GM10266 (cell line): ENCODE measurements around the gene DPY19L3.
A peak's percentile ranks its signal among the peaks of the same experiment; 100 is the strongest.

ENCODE experiments used
- DNase-seq: peaks from one replicate; pipeline ENCODE4 v3.0.0; 2012; ENCODE audit errors: extremely low spot score
- TF ChIP-seq, protein P1 (sequence below): IDR thresholded peaks from 2 replicates; pipeline ENCODE4 v1.5.1; 2012; ENCODE audit warnings: mild to moderate bottlenecking, low read depth; ENCODE audit not compliant: control insufficient read depth, insufficient read depth; ENCODE audit errors: missing control alignments

The DPY19L3 gene

DNA sequence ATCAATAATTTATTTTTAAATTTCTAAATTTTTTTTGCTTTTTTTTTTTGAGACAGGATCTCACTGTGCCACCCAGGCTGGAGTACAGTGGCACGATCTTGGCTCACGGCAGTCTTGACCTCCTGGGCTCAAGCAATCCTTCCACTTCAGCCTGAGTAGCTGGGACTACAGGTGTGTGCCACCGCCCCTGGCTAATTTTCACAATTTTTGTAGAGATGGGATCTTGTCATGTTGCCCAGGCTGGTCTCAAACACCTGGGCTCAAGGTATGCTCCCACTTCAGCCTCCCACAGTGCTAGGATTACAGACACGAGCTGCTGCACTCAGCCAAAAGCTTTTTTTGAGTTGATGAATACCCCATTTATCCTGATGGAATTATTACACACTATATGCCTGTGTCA lies 50.8 kb downstream of the DPY19L3 start:
- TF ChIP-seq, protein P1, sequence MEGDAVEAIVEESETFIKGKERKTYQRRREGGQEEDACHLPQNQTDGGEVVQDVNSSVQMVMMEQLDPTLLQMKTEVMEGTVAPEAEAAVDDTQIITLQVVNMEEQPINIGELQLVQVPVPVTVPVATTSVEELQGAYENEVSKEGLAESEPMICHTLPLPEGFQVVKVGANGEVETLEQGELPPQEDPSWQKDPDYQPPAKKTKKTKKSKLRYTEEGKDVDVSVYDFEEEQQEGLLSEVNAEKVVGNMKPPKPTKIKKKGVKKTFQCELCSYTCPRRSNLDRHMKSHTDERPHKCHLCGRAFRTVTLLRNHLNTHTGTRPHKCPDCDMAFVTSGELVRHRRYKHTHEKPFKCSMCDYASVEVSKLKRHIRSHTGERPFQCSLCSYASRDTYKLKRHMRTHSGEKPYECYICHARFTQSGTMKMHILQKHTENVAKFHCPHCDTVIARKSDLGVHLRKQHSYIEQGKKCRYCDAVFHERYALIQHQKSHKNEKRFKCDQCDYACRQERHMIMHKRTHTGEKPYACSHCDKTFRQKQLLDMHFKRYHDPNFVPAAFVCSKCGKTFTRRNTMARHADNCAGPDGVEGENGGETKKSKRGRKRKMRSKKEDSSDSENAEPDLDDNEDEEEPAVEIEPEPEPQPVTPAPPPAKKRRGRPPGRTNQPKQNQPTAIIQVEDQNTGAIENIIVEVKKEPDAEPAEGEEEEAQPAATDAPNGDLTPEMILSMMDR = no peak

GRCh38 chr19:32457571-32458158 lies 52.1 kb downstream of the DPY19L3 start:
- TF ChIP-seq, protein P1 = no peak
- DNase-seq = no peak

More for the DNA sequence above, 50.8 kb downstream of the DPY19L3 start:
- no peak for DNase-seq

- peak; percentile 36 for DNase-seq
- TF ChIP-seq, protein P1 = no peak
Measured at GRCh38 chr19:32458500-32459123, 53.0 kb downstream of the DPY19L3 start.

DNA sequence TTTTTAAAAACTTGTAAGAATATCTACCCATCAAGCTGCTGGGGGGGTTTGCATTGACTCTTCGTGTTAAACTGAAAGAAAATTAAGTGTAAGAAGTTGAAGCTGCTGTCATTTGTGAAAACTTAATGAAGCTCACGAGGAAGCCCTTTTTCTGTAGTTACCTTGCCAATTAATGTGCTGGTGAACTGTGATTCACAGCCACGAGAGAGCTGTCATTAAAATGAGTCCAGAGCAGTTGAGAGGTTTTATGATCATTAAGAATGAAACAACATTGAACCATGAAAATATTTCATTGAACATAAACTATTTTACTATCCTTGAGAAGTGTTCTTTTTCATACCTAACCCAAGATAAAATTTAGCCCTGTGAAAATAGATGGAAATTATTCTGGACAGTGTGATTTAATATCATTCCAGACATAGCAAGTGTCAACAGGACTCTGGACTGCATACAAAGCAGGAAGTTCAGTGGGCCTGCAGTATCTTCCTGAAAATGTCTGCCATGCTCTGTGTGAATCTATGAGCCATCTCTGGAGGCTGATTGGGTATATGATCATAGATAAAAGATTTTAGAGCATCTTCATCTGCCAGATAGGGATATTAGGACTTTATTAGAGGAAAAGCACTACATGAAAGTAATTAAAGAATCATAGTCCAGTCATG lies 53.8 kb downstream of the DPY19L3 start:
- TF ChIP-seq, protein P1 = no peak
- DNase-seq = no peak

DNA sequence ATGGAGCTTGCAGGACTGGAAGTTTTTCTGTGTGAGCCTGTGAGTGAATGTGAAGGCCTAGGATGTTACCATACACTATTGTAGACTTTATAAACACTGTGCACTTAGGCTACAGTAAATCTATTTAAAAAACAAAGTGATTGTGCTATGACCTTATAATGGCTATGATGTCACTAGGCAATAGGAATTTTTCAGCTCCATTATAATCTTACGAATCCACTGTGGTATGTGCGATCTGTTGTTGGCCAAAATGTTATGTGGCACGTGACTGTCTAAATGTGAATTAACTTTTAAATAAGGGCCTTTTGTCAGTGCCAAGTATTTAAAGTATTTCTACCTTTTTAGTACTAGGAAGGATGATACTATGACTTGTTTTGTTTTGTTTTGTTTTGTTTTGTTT lies 54.9 kb downstream of the DPY19L3 start:
- DNase-seq = no peak
- TF ChIP-seq, protein P1 = no peak

GRCh38 chr19:32464279-32464678 lies 58.7 kb downstream of the DPY19L3 start:
- TF ChIP-seq, protein P1 = peak; percentile 10
- no peak for DNase-seq

DNA sequence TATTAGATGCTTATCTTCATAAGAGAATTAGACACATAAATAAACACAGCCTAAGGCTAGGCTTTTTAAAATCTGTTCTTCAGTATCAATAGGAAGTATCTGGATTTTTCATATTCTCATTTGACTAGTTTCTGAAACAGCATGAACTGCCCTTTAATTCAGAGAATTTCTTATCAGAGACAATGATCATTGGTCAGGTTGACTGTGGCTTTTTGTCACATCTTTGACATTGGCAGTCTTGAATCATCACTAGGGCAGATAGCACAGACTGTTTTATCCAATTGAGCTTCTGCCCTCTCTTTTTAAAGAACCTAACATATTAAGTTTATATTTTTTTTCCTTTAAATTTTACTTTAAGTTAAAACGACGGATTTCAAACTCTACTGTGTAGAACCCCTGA lies 59.6 kb downstream of the DPY19L3 start:
- TF ChIP-seq, protein P1 = no peak
- DNase-seq = no peak
